ENCODE data around the gene SIM2. TPM values are rescaled to one million over a fixed set of nuclear protein-coding genes. Genes with fewer than 3 reads are reported as not detected.
A peak's percentile ranks its signal among the peaks of the same experiment; 100 is the strongest.
"Not testable (repeated sequence)": the region's sequence is repeated elsewhere in the genome, so short reads cannot be mapped to it uniquely, and the experiment has no call there.

SIM2 gene, protein sequence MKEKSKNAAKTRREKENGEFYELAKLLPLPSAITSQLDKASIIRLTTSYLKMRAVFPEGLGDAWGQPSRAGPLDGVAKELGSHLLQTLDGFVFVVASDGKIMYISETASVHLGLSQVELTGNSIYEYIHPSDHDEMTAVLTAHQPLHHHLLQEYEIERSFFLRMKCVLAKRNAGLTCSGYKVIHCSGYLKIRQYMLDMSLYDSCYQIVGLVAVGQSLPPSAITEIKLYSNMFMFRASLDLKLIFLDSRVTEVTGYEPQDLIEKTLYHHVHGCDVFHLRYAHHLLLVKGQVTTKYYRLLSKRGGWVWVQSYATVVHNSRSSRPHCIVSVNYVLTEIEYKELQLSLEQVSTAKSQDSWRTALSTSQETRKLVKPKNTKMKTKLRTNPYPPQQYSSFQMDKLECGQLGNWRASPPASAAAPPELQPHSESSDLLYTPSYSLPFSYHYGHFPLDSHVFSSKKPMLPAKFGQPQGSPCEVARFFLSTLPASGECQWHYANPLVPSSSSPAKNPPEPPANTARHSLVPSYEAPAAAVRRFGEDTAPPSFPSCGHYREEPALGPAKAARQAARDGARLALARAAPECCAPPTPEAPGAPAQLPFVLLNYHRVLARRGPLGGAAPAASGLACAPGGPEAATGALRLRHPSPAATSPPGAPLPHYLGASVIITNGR
- total RNA-seq (0.63 TPM), polyA plus RNA-seq (0.06 TPM)

- Histone ChIP-seq H3K4me1 (ENCODE audit: insufficient read depth) (peaks cover 6% of the 10 kb centered on the region), H3K27ac (ENCODE audit: low read depth) (no peak within 1 kb of the TSS), H3K36me3 (ENCODE audit: insufficient read depth) (no peaks in the 10 kb centered on the region), H3K4me3 (ENCODE audit: low read depth, low read length) (peak within 1 kb of the TSS; percentile 39)
- no peak for DNase-seq (ENCODE audit: extremely low spot score)
- WGBS = under 1% methylated on average over 69 of the region's 70 CpGs
These were observed at the start of gene SIM2 for GRCh38 chr21:36698981-36699545. Gene SIM2 (plus strand): TSS chr21:36699115. CDS start chr21:36699747, 632 bp downstream.

DNA sequence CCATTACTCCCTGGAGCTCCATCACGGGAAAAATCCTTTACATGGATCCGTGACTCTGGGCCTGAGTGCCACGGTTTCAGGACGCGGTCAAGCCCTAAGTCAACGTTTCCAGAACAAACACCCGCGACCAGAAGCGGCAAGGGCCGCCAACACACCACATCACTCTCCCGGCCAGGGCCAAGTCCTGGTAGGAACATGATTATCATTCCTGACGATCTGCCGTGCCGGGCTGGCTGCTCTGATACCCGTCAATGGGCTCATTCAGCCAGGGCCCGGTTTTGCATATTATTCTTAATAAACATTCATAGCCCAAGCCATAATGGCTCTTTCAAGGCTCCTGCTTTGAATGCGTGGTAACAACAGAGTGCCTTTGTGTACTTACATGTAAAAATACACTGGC lies 44.6 kb upstream of the SIM2 start:
- Histone ChIP-seq H3K36me3 (ENCODE audit: insufficient read depth) (no peaks in the 10 kb centered on the region), H3K4me1 (ENCODE audit: insufficient read depth) (no peaks in the 10 kb centered on the region), H3K27ac (ENCODE audit: low read depth) (no peak overlapping the region), H3K4me3 (ENCODE audit: low read depth, low read length) (no peak overlapping the region)
- no peak for DNase-seq (ENCODE audit: extremely low spot score)
- WGBS = 81% methylated on average over 17 of the region's 17 CpGs

GRCh38 chr21:36654796-36655325 lies 44.1 kb upstream of the SIM2 start:
- Histone ChIP-seq H3K27ac (ENCODE audit: low read depth) (no peak overlapping the region), H3K4me1 (ENCODE audit: insufficient read depth) (no peaks in the 10 kb centered on the region), H3K36me3 (ENCODE audit: insufficient read depth) (no peaks in the 10 kb centered on the region), H3K4me3 (ENCODE audit: low read depth, low read length) (no peak overlapping the region)
- WGBS = 81% methylated on average over 10 of the region's 10 CpGs
- no peak for DNase-seq (ENCODE audit: extremely low spot score)

- H3K36me3 ChIP-seq (ENCODE audit: insufficient read depth) = no peaks in the 10 kb centered on the region
- no peak overlapping the region for H3K4me3 ChIP-seq (ENCODE audit: low read depth, low read length)
- H3K27ac ChIP-seq (ENCODE audit: low read depth) = no peak overlapping the region
- no peak for DNase-seq (ENCODE audit: extremely low spot score)
- 80% methylated on average over 6 of the region's 6 CpGs for WGBS
- no peaks in the 10 kb centered on the region for H3K4me1 ChIP-seq (ENCODE audit: insufficient read depth)
These were observed 42.8 kb upstream of the SIM2 start for GRCh38 chr21:36656138-36656537.

DNA sequence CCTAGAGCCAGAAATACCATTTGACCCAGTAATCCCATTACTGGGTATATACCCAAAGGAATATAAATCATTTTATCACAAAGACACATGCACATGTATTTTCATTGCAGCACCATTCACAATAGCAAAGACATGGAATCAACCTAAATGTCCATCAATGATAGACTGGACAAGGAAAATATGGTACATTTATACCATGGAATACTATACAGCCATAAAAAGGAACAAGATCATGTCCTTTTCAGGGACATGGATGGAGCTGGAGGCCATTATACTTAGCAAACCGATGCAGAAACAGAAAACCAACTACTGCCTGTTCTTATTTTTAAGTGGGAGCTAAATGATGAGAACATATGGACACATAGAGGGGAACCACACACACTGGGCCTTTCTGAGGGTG lies 41.6 kb upstream of the SIM2 start:
- H3K4me1 ChIP-seq (ENCODE audit: insufficient read depth); DNase-seq (ENCODE audit: extremely low spot score); H3K36me3 ChIP-seq (ENCODE audit: insufficient read depth); H3K4me3 ChIP-seq (ENCODE audit: low read depth, low read length); H3K27ac ChIP-seq (ENCODE audit: low read depth): not testable (repeated sequence)
- 64% methylated on average over 1 of the region's 1 CpG for WGBS

- Histone ChIP-seq H3K36me3 (ENCODE audit: insufficient read depth) (no peaks in the 10 kb centered on the region), H3K4me3 (ENCODE audit: low read depth, low read length) (no peak overlapping the region), H3K4me1 (ENCODE audit: insufficient read depth) (no peaks in the 10 kb centered on the region), H3K27ac (ENCODE audit: low read depth) (no peak overlapping the region)
- 94% methylated on average over 4 of the region's 4 CpGs for WGBS
- DNase-seq (ENCODE audit: extremely low spot score) = no peak
These were observed 40.9 kb upstream of the SIM2 start for GRCh38 chr21:36657999-36658398.

DNA sequence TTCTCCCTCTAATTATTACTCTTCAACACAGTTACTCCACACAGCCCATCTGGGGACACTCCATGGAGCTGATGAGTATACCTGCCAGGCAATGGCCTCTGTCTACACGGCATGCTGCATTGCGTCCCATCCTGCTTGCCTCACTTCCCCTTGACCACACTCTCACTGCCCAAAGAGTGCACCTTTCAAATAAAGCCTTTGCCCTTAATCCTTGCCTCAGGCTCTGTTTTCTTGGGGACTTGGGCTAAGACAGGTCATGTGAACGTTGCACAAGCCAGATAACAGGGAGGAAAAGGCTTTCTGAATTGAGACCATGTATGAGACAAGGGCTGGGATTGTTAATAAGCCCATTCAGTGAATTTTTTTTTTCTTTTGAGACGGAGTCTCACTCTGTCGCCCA lies 40.0 kb upstream of the SIM2 start:
- H3K4me1 ChIP-seq (ENCODE audit: insufficient read depth) = no peaks in the 10 kb centered on the region
- no peak overlapping the region for H3K4me3 ChIP-seq (ENCODE audit: low read depth, low read length)
- 82% methylated on average over 5 of the region's 5 CpGs for WGBS
- no peak overlapping the region for H3K27ac ChIP-seq (ENCODE audit: low read depth)
- no peaks in the 10 kb centered on the region for H3K36me3 ChIP-seq (ENCODE audit: insufficient read depth)
- DNase-seq (ENCODE audit: extremely low spot score) = no peak

- Histone ChIP-seq H3K36me3 (ENCODE audit: insufficient read depth) (no peaks in the 10 kb centered on the region), H3K4me1 (ENCODE audit: insufficient read depth) (no peaks in the 10 kb centered on the region), H3K4me3 (ENCODE audit: low read depth, low read length) (no peak overlapping the region), H3K27ac (ENCODE audit: low read depth) (no peak overlapping the region)
- DNase-seq (ENCODE audit: extremely low spot score) = no peak
- 40% methylated on average over 11 of the region's 11 CpGs for WGBS
These were observed 37.2 kb upstream of the SIM2 start for GRCh38 chr21:36661511-36662309.

DNA sequence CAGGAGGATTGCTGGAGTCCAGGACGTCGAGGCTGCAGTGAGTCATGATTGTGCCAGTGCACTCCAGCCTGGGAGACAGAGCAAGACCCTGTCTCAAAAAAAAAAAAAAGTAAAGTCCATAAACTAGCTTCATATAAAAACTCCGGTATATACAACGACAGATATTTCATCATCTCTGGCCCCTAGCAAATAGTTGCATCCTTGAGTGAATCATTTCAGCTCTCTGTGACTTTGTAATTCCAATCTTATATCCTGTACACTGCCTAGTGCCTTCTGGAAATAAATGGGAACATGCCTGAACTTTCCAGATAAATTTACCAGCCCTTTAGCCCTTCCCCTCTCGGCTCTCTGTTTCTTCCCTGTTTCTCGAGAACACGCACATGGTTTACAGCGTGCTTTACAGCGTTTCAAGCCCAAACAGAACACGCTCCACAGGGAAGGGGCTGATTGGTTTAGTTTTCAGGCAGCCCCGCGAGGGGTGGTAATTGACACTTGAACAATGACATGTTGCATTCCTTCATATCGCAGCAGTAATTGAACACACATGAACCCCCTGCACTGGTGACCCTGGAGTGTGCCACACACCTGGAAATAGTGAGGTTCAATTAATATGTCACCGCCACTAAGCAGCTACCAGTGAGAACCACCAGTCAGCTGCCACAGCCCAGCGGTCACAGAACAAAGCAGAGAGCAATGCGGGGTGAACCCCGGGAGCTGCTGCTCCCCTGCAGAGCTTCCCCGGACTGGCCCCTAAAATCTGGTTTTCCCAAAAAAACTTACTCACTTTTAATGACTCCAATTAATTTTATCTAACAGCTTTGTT lies 35.7 kb upstream of the SIM2 start:
- WGBS = 28% methylated on average over 18 of the region's 18 CpGs
- no peak overlapping the region for H3K27ac ChIP-seq (ENCODE audit: low read depth)
- no peaks in the 10 kb centered on the region for H3K36me3 ChIP-seq (ENCODE audit: insufficient read depth)
- no peaks in the 10 kb centered on the region for H3K4me1 ChIP-seq (ENCODE audit: insufficient read depth)
- DNase-seq (ENCODE audit: extremely low spot score) = no peak
- no peak overlapping the region for H3K4me3 ChIP-seq (ENCODE audit: low read depth, low read length)

DNA sequence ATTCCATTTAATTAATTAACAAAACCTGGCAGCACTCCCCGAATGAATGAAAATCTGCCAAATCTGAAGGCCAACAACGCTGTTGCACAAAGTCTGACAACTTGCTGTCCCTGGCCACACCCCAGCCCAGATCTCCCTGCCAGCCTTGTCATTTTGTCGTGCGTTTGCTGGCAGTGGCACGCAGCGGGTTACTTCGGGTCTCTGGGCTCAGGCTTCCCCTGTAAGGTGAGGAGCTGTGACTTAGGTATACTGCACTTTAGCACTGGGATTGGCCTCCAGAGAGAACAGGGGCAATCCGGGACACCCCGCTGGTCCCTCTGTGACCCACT lies 34.3 kb upstream of the SIM2 start:
- Histone ChIP-seq H3K36me3 (ENCODE audit: insufficient read depth) (no peaks in the 10 kb centered on the region), H3K27ac (ENCODE audit: low read depth) (no peak overlapping the region), H3K4me1 (ENCODE audit: insufficient read depth) (no peaks in the 10 kb centered on the region), H3K4me3 (ENCODE audit: low read depth, low read length) (no peak overlapping the region)
- no peak for DNase-seq (ENCODE audit: extremely low spot score)
- WGBS = 77% methylated on average over 9 of the region's 9 CpGs

DNA sequence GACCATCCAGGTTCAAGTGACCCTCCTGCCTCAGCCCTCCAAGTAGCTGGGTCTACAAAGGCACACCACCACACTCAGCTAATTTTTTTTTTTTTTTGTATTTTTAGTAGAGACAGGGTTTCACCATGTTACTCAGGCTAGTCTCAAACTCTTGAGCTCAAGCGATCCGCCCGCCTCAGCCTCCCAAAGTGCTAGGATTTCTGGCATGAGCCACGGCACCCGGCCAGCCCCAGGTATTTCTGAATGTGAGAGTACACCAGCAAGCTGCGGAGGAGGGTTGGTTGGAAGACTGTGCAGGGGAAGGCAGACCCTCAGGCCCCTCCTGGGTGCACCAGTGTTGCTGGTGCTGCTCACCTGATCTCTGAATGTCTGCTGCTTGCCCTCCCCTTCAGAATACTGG lies 33.1 kb upstream of the SIM2 start:
- H3K4me3 ChIP-seq (ENCODE audit: low read depth, low read length) = no peak overlapping the region
- DNase-seq (ENCODE audit: extremely low spot score) = no peak
- no peak overlapping the region for H3K27ac ChIP-seq (ENCODE audit: low read depth)
- H3K36me3 ChIP-seq (ENCODE audit: insufficient read depth) = no peaks in the 10 kb centered on the region
- no peaks in the 10 kb centered on the region for H3K4me1 ChIP-seq (ENCODE audit: insufficient read depth)
- 91% methylated on average over 6 of the region's 6 CpGs for WGBS

GRCh38 chr21:36668713-36669112 lies 30.2 kb upstream of the SIM2 start:
- Histone ChIP-seq H3K36me3 (ENCODE audit: insufficient read depth) (no peaks in the 10 kb centered on the region), H3K4me1 (ENCODE audit: insufficient read depth) (no peaks in the 10 kb centered on the region)
- 68% methylated on average over 9 of the region's 9 CpGs for WGBS

DNA sequence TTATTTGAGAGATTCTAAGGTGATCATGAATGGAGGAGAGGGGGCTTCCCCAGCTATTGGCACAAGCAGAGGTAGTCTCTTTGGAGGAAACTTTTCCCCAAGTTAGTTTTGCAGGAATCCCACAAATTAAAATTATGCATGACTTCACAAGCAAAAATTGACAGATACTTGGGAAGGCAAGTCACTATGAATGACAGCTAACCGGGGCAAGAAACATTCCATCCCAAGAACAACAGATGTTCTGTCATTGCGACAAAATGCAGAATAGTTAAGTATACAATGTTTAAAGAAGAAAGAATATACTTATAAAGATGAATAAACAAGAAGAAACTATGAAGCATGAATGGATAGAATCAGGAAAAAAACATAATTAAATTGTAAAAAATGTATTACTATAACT lies 27.1 kb upstream of the SIM2 start:
- DNase-seq (ENCODE audit: extremely low spot score) = no peak
- 64% methylated on average over 2 of the region's 2 CpGs for WGBS
- no peaks in the 10 kb centered on the region for H3K4me1 ChIP-seq (ENCODE audit: insufficient read depth)
- H3K27ac ChIP-seq (ENCODE audit: low read depth) = no peak overlapping the region
- no peak overlapping the region for H3K4me3 ChIP-seq (ENCODE audit: low read depth, low read length)
- H3K36me3 ChIP-seq (ENCODE audit: insufficient read depth) = no peaks in the 10 kb centered on the region

More at GRCh38 chr21:36668713-36669112, 30.2 kb upstream of the SIM2 start:
- no peak for DNase-seq (ENCODE audit: extremely low spot score)
- Histone ChIP-seq H3K4me3 (ENCODE audit: low read depth, low read length) (no peak overlapping the region), H3K27ac (ENCODE audit: low read depth) (no peak overlapping the region)
